ENCODE measurements around the gene NUP98.

NUP98 gene

DNA sequence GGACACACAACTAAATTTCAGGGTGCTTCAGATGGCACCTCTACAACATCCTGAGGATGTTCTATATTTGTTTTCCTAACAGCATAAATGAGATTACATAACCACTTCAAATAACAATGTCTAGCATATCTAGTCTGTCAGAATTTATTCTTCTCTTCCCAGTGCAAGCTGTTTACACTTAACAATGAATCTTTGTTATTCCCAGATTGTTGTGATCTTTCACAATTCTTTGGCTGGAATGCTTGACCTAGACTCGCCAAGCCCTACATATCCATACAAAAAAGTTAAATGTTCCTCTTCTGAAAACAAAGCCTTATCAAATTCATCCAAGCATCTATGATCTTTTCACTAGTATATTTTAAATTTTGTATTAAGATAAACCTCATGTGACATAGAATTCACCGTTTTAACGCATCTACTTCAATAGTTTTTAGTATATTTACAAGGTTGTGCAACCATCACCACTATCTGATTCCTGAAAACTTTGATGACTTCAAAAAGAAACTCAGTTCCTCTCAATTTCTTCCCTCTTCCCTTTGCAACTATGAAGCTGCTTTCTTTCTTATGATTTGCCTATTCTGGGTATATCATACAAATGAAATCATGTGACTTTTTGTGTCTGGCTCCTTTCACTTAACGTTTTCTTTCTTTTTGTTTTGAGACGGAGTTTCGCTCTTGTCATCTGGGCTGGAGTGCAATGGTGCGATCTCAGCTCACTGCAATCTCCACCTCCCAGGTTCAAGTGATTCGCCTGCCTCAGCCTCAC, 64.5 kb downstream of the NUP98 start:
- ChIA-PET POLR2A (no interaction called here), CTCF (interaction anchor here (0.7 to 1.5 kb wide), 3 partner anchors 8 to 76 kb away, joined by 3 read pairs; partner anchors contain the start of gene PGAP2)
- WGBS (ENCODE audit: insufficient coverage): 93% methylated on average over 4 of the region's 8 CpGs
- no peak overlapping the region for H3K4me3 ChIP-seq (ENCODE audit: control insufficient read depth in 1 of 7, extremely low read depth in 1 of 7, insufficient read depth in 4 of 7, low read depth in 2 of 7, low read length in 6 of 7)
- no peak for DNase-seq
- no peaks in the 10 kb centered on the region for H3K27me3 ChIP-seq (replicated peaks in 2 of 5; ENCODE audit: control insufficient read depth in 4 of 5, insufficient read depth in 5 of 5, low read length in 4 of 5)
- no peak overlapping the region for H3K27ac ChIP-seq (ENCODE audit: insufficient read depth in 1 of 2, low read depth in 1 of 2, low read length in 2 of 2, poor library complexity in 1 of 2, severe bottlenecking in 2 of 2)
- no peaks in the 10 kb centered on the region for H3K9me3 ChIP-seq (ENCODE audit: control extremely low read depth in 1 of 5, control insufficient read depth in 4 of 5, insufficient read depth in 2 of 5, low read depth in 1 of 5, low read length in 4 of 5)
- no peaks in the 10 kb centered on the region for H3K4me1 ChIP-seq (ENCODE audit: control extremely low read depth in 1 of 4, control insufficient read depth in 4 of 4, insufficient read depth in 4 of 4, low read length in 3 of 4)
- peaks cover 32 to 93% (median 62%) of the 10 kb centered on the region in 4 experiments for H3K36me3 ChIP-seq (ENCODE audit: control insufficient read depth in 4 of 4, insufficient read depth in 4 of 4, low read length in 3 of 4)

GRCh38 chr11:3723014-3723708, 74.2 kb downstream of the NUP98 start:
- H3K27ac ChIP-seq (ENCODE audit: insufficient read depth in 1 of 2, low read depth in 1 of 2, low read length in 2 of 2, poor library complexity in 1 of 2, severe bottlenecking in 2 of 2): peak overlapping the region in 1 of 2 experiments; percentile 2
- no peaks in the 10 kb centered on the region for H3K4me1 ChIP-seq (ENCODE audit: control extremely low read depth in 1 of 4, control insufficient read depth in 4 of 4, insufficient read depth in 4 of 4, low read length in 3 of 4)
- DNase-seq: peak in 2 of 3 donors; percentile 17 to 19
- WGBS (ENCODE audit: insufficient coverage): 89% methylated on average over 5 of the region's 6 CpGs
- no peaks in the 10 kb centered on the region for H3K9me3 ChIP-seq (ENCODE audit: control extremely low read depth in 1 of 5, control insufficient read depth in 4 of 5, insufficient read depth in 2 of 5, low read depth in 1 of 5, low read length in 4 of 5)
- CTCF ChIA-PET: interaction anchor here (0.6 kb wide), 1 partner anchor 12 kb away, joined by 3 read pairs; no protein-coding TSS in a partner anchor
- H3K36me3 ChIP-seq (ENCODE audit: control insufficient read depth in 4 of 4, insufficient read depth in 4 of 4, low read length in 3 of 4): peaks cover 20 to 96% (median 61%) of the 10 kb centered on the region in 4 experiments
- POLR2A ChIA-PET: no interaction called here
- H3K4me3 ChIP-seq (ENCODE audit: control insufficient read depth in 1 of 7, extremely low read depth in 1 of 7, insufficient read depth in 4 of 7, low read depth in 2 of 7, low read length in 6 of 7): no peak overlapping the region
- H3K27me3 ChIP-seq (replicated peaks in 2 of 5; ENCODE audit: control insufficient read depth in 4 of 5, insufficient read depth in 5 of 5, low read length in 4 of 5): no peaks in the 10 kb centered on the region

- ChIA-PET POLR2A (no interaction called here), CTCF (interaction anchor here (0.6 kb wide), 1 partner anchor 350 kb away, joined by 5 read pairs; no protein-coding TSS in a partner anchor)
- no peaks in the 10 kb centered on the region for H3K9me3 ChIP-seq (ENCODE audit: control extremely low read depth in 1 of 5, control insufficient read depth in 4 of 5, insufficient read depth in 2 of 5, low read depth in 1 of 5, low read length in 4 of 5)
- H3K36me3 ChIP-seq (ENCODE audit: control insufficient read depth in 4 of 4, insufficient read depth in 4 of 4, low read length in 3 of 4): peaks cover 23 to 96% (median 57%) of the 10 kb centered on the region in 4 experiments
- no peak for DNase-seq
- no peaks in the 10 kb centered on the region for H3K4me1 ChIP-seq (ENCODE audit: control extremely low read depth in 1 of 4, control insufficient read depth in 4 of 4, insufficient read depth in 4 of 4, low read length in 3 of 4)
- H3K27me3 ChIP-seq (replicated peaks in 2 of 5; ENCODE audit: control insufficient read depth in 4 of 5, insufficient read depth in 5 of 5, low read length in 4 of 5): no peaks in the 10 kb centered on the region
- WGBS (ENCODE audit: insufficient coverage): no CpG with 5 or more reads among the region's 2 CpGs
- no peak overlapping the region for H3K27ac ChIP-seq (ENCODE audit: insufficient read depth in 1 of 2, low read depth in 1 of 2, low read length in 2 of 2, poor library complexity in 1 of 2, severe bottlenecking in 2 of 2)
- no peak overlapping the region for H3K4me3 ChIP-seq (ENCODE audit: control insufficient read depth in 1 of 7, extremely low read depth in 1 of 7, insufficient read depth in 4 of 7, low read depth in 2 of 7, low read length in 6 of 7)
Observed at GRCh38 chr11:3722100-3722499, 75.3 kb downstream of the NUP98 start.

- POLR2A ChIA-PET: no interaction called here
- 86% methylated on average over 1 of the region's 2 CpGs for WGBS (ENCODE audit: insufficient coverage)
Observed at GRCh38 chr11:3720997-3721396, 76.4 kb downstream of the NUP98 start.

DNA sequence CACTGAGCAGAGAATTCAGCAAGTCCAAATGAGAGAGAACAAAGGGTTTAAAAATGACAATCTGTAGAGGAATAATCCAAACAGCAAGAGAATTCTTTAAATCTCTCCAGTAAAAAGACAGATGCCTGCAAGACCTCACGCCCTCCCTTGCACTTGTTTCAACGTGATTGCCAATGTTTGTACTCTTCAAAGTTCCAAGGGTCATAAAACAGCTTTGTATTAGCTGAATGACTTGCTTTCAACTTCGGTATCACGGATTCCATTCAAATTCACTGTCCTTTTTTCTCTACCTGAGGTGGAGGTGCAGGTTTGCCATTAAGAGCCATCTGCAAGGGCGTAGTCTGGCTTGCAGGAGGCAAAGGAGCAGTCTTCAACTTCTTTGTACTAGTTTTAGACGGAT, 85.1 kb downstream of the NUP98 start:
- WGBS (ENCODE audit: insufficient coverage): 100% methylated on average over 4 of the region's 6 CpGs
- Histone ChIP-seq H3K4me1 (ENCODE audit: control extremely low read depth in 1 of 4, control insufficient read depth in 4 of 4, insufficient read depth in 4 of 4, low read length in 3 of 4) (no peaks in the 10 kb centered on the region), H3K27me3 (replicated peaks in 2 of 5; ENCODE audit: control insufficient read depth in 4 of 5, insufficient read depth in 5 of 5, low read length in 4 of 5) (no peaks in the 10 kb centered on the region), H3K27ac (ENCODE audit: insufficient read depth in 1 of 2, low read depth in 1 of 2, low read length in 2 of 2, poor library complexity in 1 of 2, severe bottlenecking in 2 of 2) (peak overlapping the region in 1 of 2 experiments; percentile 3), H3K36me3 (ENCODE audit: control insufficient read depth in 4 of 4, insufficient read depth in 4 of 4, low read length in 3 of 4) (peaks cover 33 to 85% (median 58%) of the 10 kb centered on the region in 4 experiments), H3K9me3 (ENCODE audit: control extremely low read depth in 1 of 5, control insufficient read depth in 4 of 5, insufficient read depth in 2 of 5, low read depth in 1 of 5, low read length in 4 of 5) (no peaks in the 10 kb centered on the region), H3K4me3 (ENCODE audit: control insufficient read depth in 1 of 7, extremely low read depth in 1 of 7, insufficient read depth in 4 of 7, low read depth in 2 of 7, low read length in 6 of 7) (no peak overlapping the region)
- no peak for DNase-seq
- POLR2A ChIA-PET: no interaction called here
- CTCF ChIA-PET: interaction anchor here (1.2 kb wide), 1 partner anchor 94 kb away, joined by 3 read pairs; no protein-coding TSS in a partner anchor

More at GRCh38 chr11:3720997-3721396, 76.4 kb downstream of the NUP98 start:
- H3K27ac ChIP-seq (ENCODE audit: insufficient read depth in 1 of 2, low read depth in 1 of 2, low read length in 2 of 2, poor library complexity in 1 of 2, severe bottlenecking in 2 of 2): no peak overlapping the region
- no peaks in the 10 kb centered on the region for H3K4me1 ChIP-seq (ENCODE audit: control extremely low read depth in 1 of 4, control insufficient read depth in 4 of 4, insufficient read depth in 4 of 4, low read length in 3 of 4)
- H3K9me3 ChIP-seq (ENCODE audit: control extremely low read depth in 1 of 5, control insufficient read depth in 4 of 5, insufficient read depth in 2 of 5, low read depth in 1 of 5, low read length in 4 of 5): no peaks in the 10 kb centered on the region
- no peak overlapping the region for H3K4me3 ChIP-seq (ENCODE audit: control insufficient read depth in 1 of 7, extremely low read depth in 1 of 7, insufficient read depth in 4 of 7, low read depth in 2 of 7, low read length in 6 of 7)
- peaks cover 26 to 98% (median 61%) of the 10 kb centered on the region in 4 experiments for H3K36me3 ChIP-seq (ENCODE audit: control insufficient read depth in 4 of 4, insufficient read depth in 4 of 4, low read length in 3 of 4)
- CTCF ChIA-PET: interaction anchor here (0.6 kb wide), 1 partner anchor 30 kb away, joined by 3 read pairs; no protein-coding TSS in a partner anchor
- no peaks in the 10 kb centered on the region for H3K27me3 ChIP-seq (replicated peaks in 2 of 5; ENCODE audit: control insufficient read depth in 4 of 5, insufficient read depth in 5 of 5, low read length in 4 of 5)
- DNase-seq: no peak

DNA sequence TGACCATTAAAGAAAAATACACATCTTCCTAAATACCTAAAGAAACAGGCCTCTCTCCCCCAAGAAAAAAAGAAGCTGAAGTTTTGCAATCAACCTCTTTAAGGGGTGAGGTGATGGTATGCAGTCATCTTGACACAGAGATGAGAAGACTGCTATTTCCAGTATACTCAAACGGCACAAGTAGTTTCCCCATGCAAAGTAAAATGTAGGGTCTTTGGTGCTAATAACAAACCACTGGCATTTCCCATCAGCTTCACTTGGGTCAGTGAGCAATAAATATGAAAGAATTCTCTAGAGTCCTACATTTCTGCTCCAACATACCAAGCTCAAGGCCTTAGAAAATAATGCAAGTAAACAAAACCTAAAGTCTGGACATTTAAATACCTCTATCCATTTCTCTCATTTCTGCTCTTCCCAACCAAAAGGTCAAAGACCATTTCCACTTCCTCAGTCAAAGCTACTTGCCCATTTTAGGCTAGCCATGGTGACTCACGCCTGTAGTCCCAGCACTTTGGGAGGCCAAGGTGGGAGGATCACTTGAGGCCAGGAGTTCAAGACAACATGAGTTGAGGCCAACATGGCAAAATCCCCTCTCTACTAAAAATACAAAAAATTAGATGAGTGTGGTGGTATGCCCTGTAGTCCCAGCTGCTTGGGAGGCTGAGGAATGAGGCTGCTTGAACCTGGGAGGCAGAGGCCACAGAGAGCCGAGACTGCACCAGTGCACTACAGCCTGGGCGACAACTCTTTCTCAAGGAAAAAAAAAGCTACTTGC, 86.7 kb downstream of the NUP98 start:
- 100% methylated on average over 1 of the region's 4 CpGs for WGBS (ENCODE audit: insufficient coverage)
- no peaks in the 10 kb centered on the region for H3K9me3 ChIP-seq (ENCODE audit: control extremely low read depth in 1 of 5, control insufficient read depth in 4 of 5, insufficient read depth in 2 of 5, low read depth in 1 of 5, low read length in 4 of 5)
- H3K27ac ChIP-seq (ENCODE audit: insufficient read depth in 1 of 2, low read depth in 1 of 2, low read length in 2 of 2, poor library complexity in 1 of 2, severe bottlenecking in 2 of 2): no peak overlapping the region
- DNase-seq: no peak
- no peaks in the 10 kb centered on the region for H3K27me3 ChIP-seq (replicated peaks in 2 of 5; ENCODE audit: control insufficient read depth in 4 of 5, insufficient read depth in 5 of 5, low read length in 4 of 5)
- ChIA-PET CTCF (interaction anchor here (1.3 to 1.8 kb wide), 3 partner anchors 9 to 98 kb away, joined by 4 to 8 read pairs (median 4); partner anchors contain the start of gene PGAP2), POLR2A (no interaction called here)
- H3K36me3 ChIP-seq (ENCODE audit: control insufficient read depth in 4 of 4, insufficient read depth in 4 of 4, low read length in 3 of 4): peaks cover 30 to 81% (median 54%) of the 10 kb centered on the region in 4 experiments
- H3K4me3 ChIP-seq (ENCODE audit: control insufficient read depth in 1 of 7, extremely low read depth in 1 of 7, insufficient read depth in 4 of 7, low read depth in 2 of 7, low read length in 6 of 7): no peak overlapping the region
- H3K4me1 ChIP-seq (ENCODE audit: control extremely low read depth in 1 of 4, control insufficient read depth in 4 of 4, insufficient read depth in 4 of 4, low read length in 3 of 4): no peaks in the 10 kb centered on the region
